GM23338 (cell line): Measurements from ENCODE around the gene LRR1.

Source experiments
- CREB1 ChIP-seq: fragments of 250-450 bp; sonication (Bioruptor Pico); IDR thresholded peaks from 2 replicates; pipeline ENCODE4 v1.5.0; 2020; ENCODE audit warnings: low read depth, mild to moderate bottlenecking, moderate library complexity
- CTCF ChIP-seq, 2 experiments: fragments of 200-600 bp in 1 of 2; sonication (generic) in 1 of 2; conservative IDR thresholded peaks; 2 replicates each; pipeline versions ENCODE4 v1.5.1 to v1.6.1; 2016 to 2017; ENCODE audit warnings: antibody characterized with exemption in 2 of 2, low read depth in 2 of 2, mild to moderate bottlenecking in 2 of 2, moderate library complexity in 1 of 2
- ETS1 ChIP-seq: IDR thresholded peaks from 2 replicates; pipeline ENCODE4 v1.6.1; 2016; ENCODE audit warnings: antibody characterized with exemption
- EZH2 ChIP-seq: fragments of 200-600 bp; sonication (generic); IDR thresholded peaks from one replicate; pipeline ENCODE4 v1.8.0; 2017; ENCODE audit warnings: antibody characterized with exemption, mild to moderate bottlenecking, low read depth; ENCODE audit not compliant: unreplicated experiment
- EZH2phosphoT487 ChIP-seq: fragments of 200-600 bp; sonication (generic); IDR thresholded peaks from one replicate; pipeline ENCODE4 v1.8.1; 2018; ENCODE audit warnings: antibody characterized with exemption; ENCODE audit not compliant: unreplicated experiment
- JUNB ChIP-seq: IDR thresholded peaks from one replicate; pipeline ENCODE4 v1.6.1; 2016; ENCODE audit warnings: antibody characterized with exemption; ENCODE audit not compliant: unreplicated experiment
- POLR2AphosphoS5 ChIP-seq: IDR thresholded peaks from 2 replicates; pipeline ENCODE4 v1.6.1; 2016; ENCODE audit warnings: antibody characterized with exemption, low read depth
- REST ChIP-seq: IDR thresholded peaks from one replicate; pipeline ENCODE4 v1.6.1; 2018; ENCODE audit warnings: antibody characterized with exemption; ENCODE audit not compliant: unreplicated experiment
- ZNF114 ChIP-seq: fragments of 250-450 bp; sonication (Bioruptor Pico); IDR thresholded peaks from 2 replicates; pipeline ENCODE4 v1.5.0; 2020; ENCODE audit warnings: mild to moderate bottlenecking, moderate library complexity
- ZNF331 ChIP-seq: fragments of 250-450 bp; sonication (Bioruptor Pico); IDR thresholded peaks from 2 replicates; pipeline ENCODE4 v1.5.0; 2020; ENCODE audit warnings: low read depth, mild to moderate bottlenecking, moderate library complexity

- TF ChIP-seq CTCF (conservative IDR thresholded peaks at IDR 0.05; ENCODE audit: low read depth in 2 of 2), result 0 out of 4 replicates have a peak, but pooled peaks of 1 of the 2 experiments have one; percentile 1
- no peak for TF ChIP-seq ZNF331 (CRISPR knock-in tag)
- TF ChIP-seq EZH2, result no peak
- no peak for TF ChIP-seq EZH2phosphoT487
- peak; percentile 5 for TF ChIP-seq REST
- peak; percentile 98 for TF ChIP-seq POLR2AphosphoS5
- TF ChIP-seq JUNB, result no peak
- TF ChIP-seq ZNF114 (CRISPR knock-in tag), result no peak
- TF ChIP-seq CREB1 (CRISPR knock-in tag), result peak; percentile 64
- TF ChIP-seq ETS1, result no peak; the same call in 1 of the 2 replicates
These were observed 21.7 kb downstream of the LRR1 start, which contains the start of the genes MGAT2 and RPL36AL for GRCh38 chr14:49620182-49621113.
